PC-3 (cell line): ENCODE results near the gene CLMP. TPM values are rescaled to one million over a fixed set of nuclear protein-coding genes. Genes with fewer than 3 reads are reported as not detected.

ENCODE experiments used
- ATAC-seq: fragments of 200-7000 bp; cut with Tn5 transposase; 2 replicates; pipeline ENCODE4 v1.9.1; 2020; ENCODE audit warnings: mild to moderate bottlenecking, moderate library complexity
- BruUV-seq: library from RNA; stranded (reverse); fragments of 400-500 nt; replicated peaks from 2 replicates; lab custom pipeline; 2021; lab: Mats Ljungman, UMichigan
- CTCF ChIA-PET: fragments of 300-600 bp; sonication (Branson Sonifier 250); formaldehyde crosslinking; loops from one replicate; lab custom pipeline; 2022; ENCODE audit warnings: antibody characterized with exemption; lab: Charles Lee
- POLR2A ChIA-PET: fragments of 300-600 bp; sonication (Branson Sonifier 250); formaldehyde crosslinking; loops from one replicate; lab custom pipeline; 2022; ENCODE audit warnings: antibody characterized with exemption; ENCODE audit not compliant: unreplicated experiment; lab: Charles Lee
- DNase-seq: peaks from one replicate; pipeline ENCODE4 v3.0.0-alpha.2; 2015
- H2AFZ ChIP-seq: fragments of 300-600 bp; sonication (generic); 2 replicates; pipeline ENCODE4 v1.6.0; 2016; ENCODE audit warnings: antibody characterized with exemption, low read length
- H3F3A ChIP-seq: fragments of 300-600 bp; sonication (generic); one replicate; pipeline ENCODE4 v1.6.0; 2017; ENCODE audit warnings: antibody characterized with exemption, low read length, control low read depth, mild to moderate bottlenecking; ENCODE audit not compliant: unreplicated experiment
- H3K27ac ChIP-seq: fragments of 300-600 bp; sonication (generic); 2 replicates; pipeline ENCODE4 v1.5.1; 2016; ENCODE audit warnings: mild to moderate bottlenecking, low read length
- H3K27me3 ChIP-seq: fragments of 300-600 bp; sonication (generic); 2 replicates; pipeline ENCODE4 v1.6.1; 2016; ENCODE audit warnings: low read length, mixed read lengths
- H3K36me3 ChIP-seq: fragments of 300-600 bp; sonication (generic); 2 replicates; pipeline ENCODE4 v1.6.1; 2016; ENCODE audit warnings: low read depth, mixed run types, low read length, mixed read lengths
- H3K4me1 ChIP-seq: fragments of 300-600 bp; sonication (generic); 2 replicates; pipeline ENCODE4 v1.5.1; 2016; ENCODE audit warnings: low read length; ENCODE audit not compliant: insufficient read depth
- H3K4me2 ChIP-seq: fragments of 300-600 bp; sonication (generic); 2 replicates; pipeline ENCODE4 v1.6.0; 2016; ENCODE audit warnings: low read length
- H3K4me3 ChIP-seq: fragments of 300-600 bp; sonication (generic); 2 replicates; pipeline ENCODE4 v1.5.1; 2016; ENCODE audit warnings: mild to moderate bottlenecking, low read length, mixed read lengths
- H3K79me2 ChIP-seq: fragments of 300-600 bp; sonication (generic); 2 replicates; pipeline ENCODE4 v1.6.1; 2017; ENCODE audit warnings: low read length, mixed read lengths
- H3K9ac ChIP-seq: fragments of 300-600 bp; sonication (generic); 2 replicates; pipeline ENCODE4 v1.6.0; 2016; ENCODE audit warnings: mild to moderate bottlenecking, low read length
- H3K9me2 ChIP-seq: fragments of 300-600 bp; sonication (generic); replicated peaks from 2 replicates; pipeline ENCODE4 v1.6.1; 2016; ENCODE audit warnings: mixed run types, low read length, mixed read lengths
- H3K9me3 ChIP-seq: fragments of 300-600 bp; sonication (generic); 2 replicates; pipeline ENCODE4 v1.6.1; 2016; ENCODE audit warnings: low read length, mixed read lengths
- H4K20me1 ChIP-seq: fragments of 300-600 bp; sonication (generic); 2 replicates; pipeline ENCODE4 v1.6.1; 2016; ENCODE audit warnings: low read length, mixed read lengths
- CTCF ChIP-seq: fragments of 300-600 bp; sonication (generic); conservative IDR thresholded peaks from 2 replicates; pipeline ENCODE4 v1.5.1; 2017; ENCODE audit warnings: antibody characterized with exemption, low read depth, mild to moderate bottlenecking, low read length
- EZH2 ChIP-seq: fragments of 300-600 bp; sonication (generic); IDR thresholded peaks from one replicate; pipeline ENCODE4 v1.6.1; 2017; ENCODE audit warnings: antibody characterized with exemption, mild to moderate bottlenecking, low read length; ENCODE audit not compliant: unreplicated experiment
- EZH2phosphoT487 ChIP-seq: fragments of 300-600 bp; sonication (generic); IDR thresholded peaks from 2 replicates; pipeline ENCODE4 v1.6.1; 2018; ENCODE audit warnings: mild to moderate bottlenecking, antibody characterized with exemption, low read length, borderline replicate concordance
- intact Hi-C: fragments of 100-400 bp; cut with micrococcal nuclease; formaldehyde crosslinking; loops from 2 replicates; pipeline ENCODE4 v1.9.0; 2023
- total RNA-seq: library from RNA; depleted of rRNA; stranded (reverse); fragments of >200 nt; gene quantifications from 2 replicates; pipeline ENCODE4 v1.2.3, GENCODE V29; 2014

Gene CLMP
- total RNA-seq, 1 experiment from 2014 or later = 30.4 TPM

DNA sequence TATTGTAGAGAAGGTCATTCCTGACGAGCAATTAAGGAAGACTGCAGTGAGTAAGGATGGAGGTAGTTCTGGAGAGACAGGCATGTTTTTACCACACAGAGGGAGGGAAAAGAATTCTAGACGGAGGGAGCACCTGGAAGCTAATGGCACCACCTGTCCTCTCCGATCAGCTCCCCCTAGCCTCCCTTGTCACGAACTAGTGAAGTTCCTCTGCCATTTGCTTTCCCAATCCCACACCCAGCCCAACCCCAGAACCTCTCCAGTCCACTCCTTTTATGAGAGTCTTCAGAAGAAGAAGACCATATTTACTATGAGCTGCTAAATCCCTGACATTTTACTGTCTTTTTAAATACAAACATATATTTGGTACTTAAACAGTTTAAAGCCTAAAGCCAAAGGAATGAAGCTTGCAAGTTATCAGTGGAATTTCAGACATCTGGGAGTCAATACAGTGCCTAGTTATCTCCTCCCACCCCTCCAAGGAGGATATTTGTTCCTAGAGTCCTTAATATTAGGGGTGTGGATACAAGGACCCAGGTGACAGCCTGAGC, 87.0 kb downstream of the CLMP start:
- H3K36me3 ChIP-seq = no peaks in the 10 kb centered on the region
- no peaks in the 10 kb centered on the region for H4K20me1 ChIP-seq
- H3K79me2 ChIP-seq = no peaks in the 10 kb centered on the region
- BruUV-seq = no TSS peak
- H3K9ac ChIP-seq = no peak overlapping the region
- H3K9me3 ChIP-seq = no peaks in the 10 kb centered on the region
- intact Hi-C loops = no loop called here
- no peaks in the 10 kb centered on the region for H3F3A ChIP-seq
- no peak overlapping the region for H2AFZ ChIP-seq
- no peak overlapping the region for H3K4me3 ChIP-seq
- no peak overlapping the region for H3K27ac ChIP-seq
- H3K9me2 ChIP-seq = no peaks in the 10 kb centered on the region
- H3K4me2 ChIP-seq = no peak overlapping the region
- CTCF ChIA-PET = no interaction called here
- POLR2A ChIA-PET = no interaction called here
- DNase-seq (no peak), ATAC-seq (no peak)
- no peaks in the 10 kb centered on the region for H3K27me3 ChIP-seq
- TF ChIP-seq EZH2phosphoT487 (no peak), CTCF (no peak), EZH2 (no peak)
- peaks cover 7% of the 10 kb centered on the region for H3K4me1 ChIP-seq

GRCh38 chr11:123104697-123105096, 90.4 kb downstream of the CLMP start:
- Histone ChIP-seq H2AFZ (no peak overlapping the region), H3K4me2 (no peak overlapping the region), H3F3A (no peaks in the 10 kb centered on the region), H3K9ac (no peak overlapping the region), H3K36me3 (no peaks in the 10 kb centered on the region), H3K27ac (no peak overlapping the region), H3K9me2 (no peaks in the 10 kb centered on the region), H3K4me3 (no peak overlapping the region), H3K79me2 (no peaks in the 10 kb centered on the region), H3K9me3 (no peaks in the 10 kb centered on the region), H3K4me1 (0 out of 2 replicates have a peak, but pooled peaks cover 4% of the 10 kb centered on the region), H3K27me3 (no peaks in the 10 kb centered on the region), H4K20me1 (no peaks in the 10 kb centered on the region)
- intact Hi-C loops = no loop called here
- ATAC-seq (no peak), DNase-seq (no peak)
- no peak for TF ChIP-seq CTCF
- no peak for TF ChIP-seq EZH2phosphoT487
- TF ChIP-seq EZH2 = no peak
- ChIA-PET POLR2A (interaction anchor here (0.6 kb wide), 2 partner anchors 85 to 272 kb away, joined by 4 to 5 read pairs; no protein-coding TSS in a partner anchor), CTCF (interaction anchor here (0.6 to 1.1 kb wide), 2 partner anchors 143 to 156 kb away, joined by 3 read pairs; no protein-coding TSS in a partner anchor)
- BruUV-seq = no TSS peak

DNA sequence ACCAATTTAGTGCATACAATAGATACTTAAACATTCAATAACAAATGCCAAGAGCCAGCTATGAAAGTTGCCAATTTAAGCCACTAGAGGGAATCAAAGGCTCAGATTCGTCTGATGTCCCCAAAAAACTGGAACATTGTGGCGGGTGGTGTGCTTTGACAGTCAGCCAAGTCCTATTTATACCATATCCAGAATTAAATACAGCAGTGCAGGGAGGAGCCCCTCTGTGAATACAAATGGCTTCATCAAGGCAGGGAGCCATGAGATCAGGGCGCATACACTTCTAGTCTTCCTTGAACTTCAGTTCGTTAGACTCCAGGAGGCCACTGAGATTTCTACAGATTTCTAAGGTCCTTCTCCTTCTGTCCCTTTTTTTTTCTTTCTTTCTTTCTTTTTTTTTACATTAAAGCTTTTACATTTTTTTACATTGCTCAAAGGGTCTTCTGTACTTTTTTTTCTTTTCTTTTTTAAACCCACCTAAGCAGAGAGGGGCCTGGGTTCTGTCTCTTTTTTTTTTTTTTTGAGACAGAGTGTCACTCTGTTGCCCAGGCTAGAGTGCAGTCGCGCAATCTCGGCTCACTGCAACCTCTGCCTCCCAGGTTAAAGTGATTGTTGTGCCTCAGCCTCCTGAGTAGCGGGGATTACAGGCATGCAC, 91.6 kb downstream of the CLMP start:
- no peak overlapping the region for H3K9ac ChIP-seq
- H3F3A ChIP-seq = no peaks in the 10 kb centered on the region
- POLR2A ChIA-PET = interaction anchor here (0.7 kb wide), 1 partner anchor 12 kb away, joined by 3 read pairs; no protein-coding TSS in a partner anchor
- H3K9me3 ChIP-seq = no peaks in the 10 kb centered on the region
- no peak overlapping the region for H3K27ac ChIP-seq
- no peaks in the 10 kb centered on the region for H3K36me3 ChIP-seq
- H3K4me1 ChIP-seq = 0 out of 2 replicates have a peak, but pooled peaks cover 4% of the 10 kb centered on the region
- BruUV-seq = no TSS peak
- DNase-seq (peak; percentile 87), ATAC-seq (peak; percentile 75)
- no peaks in the 10 kb centered on the region for H3K9me2 ChIP-seq
- H2AFZ ChIP-seq = no peak overlapping the region
- CTCF ChIA-PET = interaction anchor here (0.5 to 2.5 kb wide), 14 partner anchors 8 to 302 kb away, joined by 3 to 46 read pairs (median 4); no protein-coding TSS in a partner anchor
- no peaks in the 10 kb centered on the region for H3K27me3 ChIP-seq
- peak; percentile 93 for TF ChIP-seq CTCF
- TF ChIP-seq EZH2phosphoT487 = no peak
- H3K4me2 ChIP-seq = no peak overlapping the region
- intact Hi-C loops = loop anchor here (2.0 kb wide), 1 partner anchor 143 kb away; no protein-coding TSS in a partner anchor
- H3K4me3 ChIP-seq = no peak overlapping the region
- no peaks in the 10 kb centered on the region for H4K20me1 ChIP-seq
- H3K79me2 ChIP-seq = no peaks in the 10 kb centered on the region
